HepG2 (cell line): Measurements from ENCODE around the gene PEMT. TPM values are rescaled to one million over a fixed set of nuclear protein-coding genes. Genes with fewer than 3 reads are reported as not detected.
A peak's percentile ranks its signal among the peaks of the same experiment; 100 is the strongest.

Experiments
- AKAP8 ChIP-seq: sonication (generic); formaldehyde crosslinking; IDR thresholded peaks from 2 replicates; pipeline ENCODE4 v1.5.1; 2020; ENCODE audit warnings: mild to moderate bottlenecking, missing genetic modification reagents
- CHCHD3 ChIP-seq: sonication (generic); formaldehyde crosslinking; IDR thresholded peaks from 2 replicates; pipeline ENCODE4 v1.8.0; 2022; ENCODE audit warnings: mild to moderate bottlenecking, missing genetic modification reagents, moderate library complexity
- CHD4 ChIP-seq: fragments of 200-600 bp; sonication (generic); IDR thresholded peaks from 2 replicates; pipeline ENCODE4 v1.7.0; 2017; ENCODE audit warnings: mild to moderate bottlenecking, low read length, borderline replicate concordance
- ESRRA ChIP-seq: sonication (generic); formaldehyde crosslinking; IDR thresholded peaks from 2 replicates; pipeline ENCODE4 v1.5.1; 2020; ENCODE audit warnings: mild to moderate bottlenecking, low read depth, missing genetic modification reagents
- FIP1L1 ChIP-seq: fragments of 200-400 bp; formaldehyde crosslinking; IDR thresholded peaks from 2 replicates; pipeline ENCODE4 v1.6.1; 2018; ENCODE audit warnings: low read depth, mild to moderate bottlenecking, low read length, moderate library complexity, borderline replicate concordance; ENCODE audit not compliant: insufficient read depth
- FOXK2 ChIP-seq: fragments of 450-650 bp; IDR thresholded peaks from 2 replicates; pipeline ENCODE4 v1.6.1; 2016
- KMT2B ChIP-seq: IDR thresholded peaks from 2 replicates; pipeline ENCODE4 v1.6.1; 2016; ENCODE audit warnings: missing genetic modification reagents, missing compliant biosample characterization
- MBD4 ChIP-seq: IDR thresholded peaks from 2 replicates; pipeline ENCODE4 v1.6.1; 2012; ENCODE audit warnings: low read length, inconsistent platforms, borderline replicate concordance
- NAIF1 ChIP-seq: sonication (generic); formaldehyde crosslinking; IDR thresholded peaks from 2 replicates; pipeline ENCODE4 v1.5.0; 2020; ENCODE audit warnings: mild to moderate bottlenecking, missing genetic modification reagents, borderline replicate concordance
- PCBP2 ChIP-seq: fragments of 200-400 bp; formaldehyde crosslinking; optimal IDR thresholded peaks from 2 replicates; pipeline ENCODE3; 2018; ENCODE audit warnings: low read length, low read depth; ENCODE audit not compliant: poor library complexity, severe bottlenecking
- PPARG ChIP-seq: conservative IDR thresholded peaks from 2 replicates; pipeline ENCODE4 v1.6.1; 2016; ENCODE audit warnings: missing biosample characterization, missing genetic modification reagents
- SAFB2 ChIP-seq: sonication (generic); formaldehyde crosslinking; IDR thresholded peaks from 2 replicates; pipeline ENCODE4 v1.5.1; 2020; ENCODE audit warnings: missing genetic modification reagents, low read depth, mild to moderate bottlenecking, borderline replicate concordance
- SNRNP70 ChIP-seq: fragments of 200-400 bp; formaldehyde crosslinking; IDR thresholded peaks from 2 replicates; pipeline ENCODE4 v1.6.1; 2017; ENCODE audit warnings: mild to moderate bottlenecking, low read depth, low read length, moderate library complexity
- SRF ChIP-seq: IDR thresholded peaks from 2 replicates; pipeline ENCODE4 v1.6.1; 2011; ENCODE audit warnings: mild to moderate bottlenecking, low read depth, low read length, moderate library complexity
- SRSF4 ChIP-seq: fragments of 200-400 bp; formaldehyde crosslinking; IDR thresholded peaks from one replicate; pipeline ENCODE4 v1.6.1; 2018; ENCODE audit warnings: mild to moderate bottlenecking, low read depth, low read length, moderate library complexity; ENCODE audit not compliant: poor library complexity, severe bottlenecking
- TEAD2 ChIP-seq: sonication (generic); formaldehyde crosslinking; IDR thresholded peaks from 2 replicates; pipeline ENCODE4 v1.9.0; 2021; ENCODE audit warnings: missing genetic modification reagents
- THAP11 ChIP-seq: IDR thresholded peaks from 2 replicates; pipeline ENCODE4 v1.6.1; 2016; ENCODE audit warnings: missing biosample characterization, missing genetic modification reagents
- ZFP36L2 ChIP-seq: sonication (generic); formaldehyde crosslinking; IDR thresholded peaks from 2 replicates; pipeline ENCODE4 v1.4.0; 2020; ENCODE audit warnings: missing genetic modification reagents
- ZNF549 ChIP-seq: sonication (generic); formaldehyde crosslinking; IDR thresholded peaks from 2 replicates; pipeline ENCODE4 v1.5.0; 2020; ENCODE audit warnings: missing genetic modification reagents
- ZNF550 ChIP-seq: sonication (generic); formaldehyde crosslinking; IDR thresholded peaks from 2 replicates; pipeline ENCODE4 v1.4.0; 2020; ENCODE audit warnings: mild to moderate bottlenecking, missing genetic modification reagents, borderline replicate concordance
- ZNF589 ChIP-seq: sonication (generic); formaldehyde crosslinking; conservative IDR thresholded peaks from 2 replicates; pipeline ENCODE4 v1.8.0; 2022; ENCODE audit warnings: mild to moderate bottlenecking, moderate library complexity, missing genetic modification reagents
- ZNF598 ChIP-seq: sonication (generic); formaldehyde crosslinking; IDR thresholded peaks from 2 replicates; pipeline ENCODE4 v1.5.1; 2020; ENCODE audit warnings: mild to moderate bottlenecking, missing genetic modification reagents, borderline replicate concordance
- ZNF749 ChIP-seq: sonication (generic); formaldehyde crosslinking; IDR thresholded peaks from 2 replicates; pipeline ENCODE4 v1.8.0; 2022; ENCODE audit warnings: mild to moderate bottlenecking, missing genetic modification reagents, moderate library complexity, borderline replicate concordance
- ZNF781 ChIP-seq: sonication (generic); formaldehyde crosslinking; IDR thresholded peaks from 2 replicates; pipeline ENCODE4 v1.5.1; 2020; ENCODE audit warnings: borderline replicate concordance, mild to moderate bottlenecking, missing genetic modification reagents; ENCODE audit errors: not compliant biosample characterization
- polyA plus RNA-seq, 8 experiments: library from polyadenylated mRNA; depleted of rRNA in 3 of 8; stranded (reverse) in 7 of 8; unstranded in 1 of 8; fragments of >200 nt; fragmentation: Illumina TruSeq in 4 of 8; extraction: Trizol in 4 of 8; gene quantifications; 2 replicates each; pipeline versions ENCODE4 v1.2.1 to v1.2.3, GENCODE V29; 2011 to 2016; ENCODE audit warnings: low read depth in 4 of 8, missing spikeins in 1 of 8, mixed read lengths in 1 of 8; ENCODE audit not compliant: insufficient read depth in 1 of 8
- total RNA-seq, 5 experiments: library from RNA; depleted of rRNA; stranded (reverse); fragments of >200 nt; fragmentation: Illumina TruSeq; extraction: Trizol; gene quantifications; 2 replicates each; pipeline ENCODE4 v1.2.3, GENCODE V29; 2016; ENCODE audit warnings: low read depth in 1 of 5
- TF ChIP-seq, protein P1 (sequence below): fragments of 450-650 bp; IDR thresholded peaks from 2 replicates; pipeline ENCODE4 v1.6.1; 2017; ENCODE audit warnings: mild to moderate bottlenecking
- TF ChIP-seq, protein P2 (sequence below): sonication (generic); formaldehyde crosslinking; IDR thresholded peaks from 2 replicates; pipeline ENCODE4 v1.8.1; 2023; ENCODE audit warnings: mild to moderate bottlenecking, inconsistent platforms, moderate library complexity, missing genetic modification reagents, borderline replicate concordance

PEMT gene
- total and polyA plus RNA-seq, 2 of the 13 experiments (the other 11 are each of a cell fraction or from before 2014, with no cell fraction given): 31.7 to 43.6 TPM

DNA sequence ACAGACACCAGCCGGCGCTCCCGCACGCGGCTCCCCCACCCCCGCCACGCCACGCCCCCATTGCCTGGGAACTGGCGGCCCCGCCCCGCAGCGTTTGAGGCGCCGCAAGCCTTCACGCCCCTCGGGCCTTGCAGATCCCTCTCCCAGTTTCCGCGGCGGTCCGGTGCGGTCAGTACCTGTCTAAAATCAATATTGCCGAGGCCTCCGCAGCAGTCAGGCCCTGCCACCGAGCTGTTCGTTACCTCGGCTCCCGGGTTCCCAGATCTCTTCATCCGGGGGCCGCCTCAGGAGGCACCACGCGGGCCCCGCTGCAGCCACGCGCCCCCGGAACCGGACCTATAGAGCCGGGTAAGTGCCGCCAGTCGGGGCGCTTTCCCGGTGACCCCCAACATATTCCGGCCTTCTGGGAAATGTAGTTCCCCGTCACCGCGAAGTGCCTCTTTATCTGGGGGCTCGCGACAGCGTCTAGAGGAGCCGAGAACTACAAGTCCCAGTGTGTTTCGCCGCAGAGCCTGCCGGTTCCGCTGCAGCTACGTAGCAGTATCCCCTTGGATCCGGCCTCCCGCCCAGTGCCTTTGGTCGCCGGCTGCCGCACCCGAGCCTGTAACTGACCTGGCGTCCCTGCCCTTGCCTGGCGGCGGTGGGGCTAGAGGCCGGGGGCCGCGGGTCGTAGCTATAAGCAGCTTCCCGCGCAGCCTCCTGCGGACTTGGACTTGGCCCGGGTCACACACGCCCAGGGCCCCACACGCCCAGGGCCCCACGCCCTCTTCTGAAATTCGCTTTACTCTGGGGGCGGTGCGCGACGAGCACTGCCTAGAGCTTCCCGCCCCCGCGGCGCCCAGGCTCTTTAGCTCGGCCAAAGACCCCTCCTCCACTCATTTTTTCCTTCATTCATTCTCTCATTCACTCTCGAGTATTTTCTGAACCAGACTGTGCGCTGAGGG is at the start of gene PEMT (continued):
- TF ChIP-seq ESRRA (CRISPR knock-in tag) (peak; percentile 44; the same call in 1 of the 2 replicates), CHCHD3 (0 out of 2 replicates have a peak, but pooled peaks have one; percentile 35), THAP11 (CRISPR knock-in tag) (peak; percentile 100), ZNF589 (CRISPR knock-in tag) (0 out of 2 replicates have a peak, but pooled peaks have one; percentile 51), FOXK2 (no peak), NAIF1 (CRISPR knock-in tag) (peak; percentile 84; the same call in 1 of the 2 replicates), KMT2B (CRISPR knock-in tag) (peak; percentile 76; the same call in 1 of the 2 replicates), MBD4 (no peak), SNRNP70 (no peak), ZNF598 (CRISPR knock-in tag) (no peak), ZNF549 (no peak), ZNF749 (CRISPR knock-in tag) (0 out of 2 replicates have a peak, but pooled peaks have one; percentile 21), ZFP36L2 (no peak), PCBP2 (no peak), ZNF550 (no peak), ZNF781 (CRISPR knock-in tag) (peak; percentile 82), PPARG (0 out of 2 replicates have a peak, but pooled peaks have one; percentile 12), SRSF4 (no peak), AKAP8 (0 out of 2 replicates have a peak, but pooled peaks have one; percentile 4), TEAD2 (no peak), CHD4 (no peak), SRF (no peak), FIP1L1 (no peak), SAFB2 (CRISPR knock-in tag) (0 out of 2 replicates have a peak, but pooled peaks have one; percentile 56)
- TF ChIP-seq, protein P1, sequence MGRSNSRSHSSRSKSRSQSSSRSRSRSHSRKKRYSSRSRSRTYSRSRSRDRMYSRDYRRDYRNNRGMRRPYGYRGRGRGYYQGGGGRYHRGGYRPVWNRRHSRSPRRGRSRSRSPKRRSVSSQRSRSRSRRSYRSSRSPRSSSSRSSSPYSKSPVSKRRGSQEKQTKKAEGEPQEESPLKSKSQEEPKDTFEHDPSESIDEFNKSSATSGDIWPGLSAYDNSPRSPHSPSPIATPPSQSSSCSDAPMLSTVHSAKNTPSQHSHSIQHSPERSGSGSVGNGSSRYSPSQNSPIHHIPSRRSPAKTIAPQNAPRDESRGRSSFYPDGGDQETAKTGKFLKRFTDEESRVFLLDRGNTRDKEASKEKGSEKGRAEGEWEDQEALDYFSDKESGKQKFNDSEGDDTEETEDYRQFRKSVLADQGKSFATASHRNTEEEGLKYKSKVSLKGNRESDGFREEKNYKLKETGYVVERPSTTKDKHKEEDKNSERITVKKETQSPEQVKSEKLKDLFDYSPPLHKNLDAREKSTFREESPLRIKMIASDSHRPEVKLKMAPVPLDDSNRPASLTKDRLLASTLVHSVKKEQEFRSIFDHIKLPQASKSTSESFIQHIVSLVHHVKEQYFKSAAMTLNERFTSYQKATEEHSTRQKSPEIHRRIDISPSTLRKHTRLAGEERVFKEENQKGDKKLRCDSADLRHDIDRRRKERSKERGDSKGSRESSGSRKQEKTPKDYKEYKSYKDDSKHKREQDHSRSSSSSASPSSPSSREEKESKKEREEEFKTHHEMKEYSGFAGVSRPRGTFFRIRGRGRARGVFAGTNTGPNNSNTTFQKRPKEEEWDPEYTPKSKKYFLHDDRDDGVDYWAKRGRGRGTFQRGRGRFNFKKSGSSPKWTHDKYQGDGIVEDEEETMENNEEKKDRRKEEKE: no peak
- TF ChIP-seq, protein P2, sequence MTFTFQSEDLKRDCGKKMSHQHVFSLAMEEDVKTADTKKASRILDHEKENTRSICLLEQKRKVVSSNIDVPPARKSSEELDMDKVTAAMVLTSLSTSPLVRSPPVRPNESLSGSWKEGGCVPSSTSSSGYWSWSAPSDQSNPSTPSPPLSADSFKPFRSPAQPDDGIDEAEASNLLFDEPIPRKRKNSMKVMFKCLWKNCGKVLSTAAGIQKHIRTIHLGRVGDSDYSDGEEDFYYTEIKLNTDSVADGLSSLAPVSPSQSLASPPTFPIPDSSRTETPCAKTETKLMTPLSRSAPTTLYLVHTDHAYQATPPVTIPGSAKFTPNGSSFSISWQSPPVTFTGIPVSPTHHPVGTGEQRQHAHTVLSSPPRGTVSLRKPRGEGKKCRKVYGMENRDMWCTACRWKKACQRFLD: no peak
